Inflammatory macrophage treated with lipopolysaccharide for 1 hour (primary cell): ENCODE results near the gene RMDN2.
A peak's percentile ranks its signal among the peaks of the same experiment; 100 is the strongest.
"Not testable (repeated sequence)": the region's sequence is repeated elsewhere in the genome, so short reads cannot be mapped to it uniquely, and the experiment has no call there.

Experiments
- DNase-seq, 2 donors: peaks; one replicate each; pipeline ENCODE4 v3.0.0-alpha.2; 2020 to 2022

Gene RMDN2

DNA sequence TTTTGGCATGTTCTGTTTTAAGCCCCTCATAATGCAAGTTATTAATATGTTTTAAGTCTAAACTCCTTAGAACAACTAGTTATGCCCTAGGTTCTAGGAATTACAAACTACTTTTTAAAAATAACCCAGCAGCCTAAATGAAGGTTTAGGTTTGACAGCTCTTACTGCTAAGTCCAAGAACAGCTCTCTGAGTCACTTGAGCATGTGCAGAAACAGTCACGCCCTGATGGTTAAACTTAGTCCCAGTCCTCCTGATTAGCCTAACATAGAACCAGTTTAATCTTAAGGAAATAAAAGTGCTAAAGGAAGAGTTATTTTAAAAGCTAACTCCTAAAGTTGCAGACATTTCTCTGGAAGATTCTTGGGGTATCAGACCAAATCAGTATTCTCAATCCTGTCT, 72.5 kb downstream of the RMDN2 start:
- DNase-seq = no peak

DNA sequence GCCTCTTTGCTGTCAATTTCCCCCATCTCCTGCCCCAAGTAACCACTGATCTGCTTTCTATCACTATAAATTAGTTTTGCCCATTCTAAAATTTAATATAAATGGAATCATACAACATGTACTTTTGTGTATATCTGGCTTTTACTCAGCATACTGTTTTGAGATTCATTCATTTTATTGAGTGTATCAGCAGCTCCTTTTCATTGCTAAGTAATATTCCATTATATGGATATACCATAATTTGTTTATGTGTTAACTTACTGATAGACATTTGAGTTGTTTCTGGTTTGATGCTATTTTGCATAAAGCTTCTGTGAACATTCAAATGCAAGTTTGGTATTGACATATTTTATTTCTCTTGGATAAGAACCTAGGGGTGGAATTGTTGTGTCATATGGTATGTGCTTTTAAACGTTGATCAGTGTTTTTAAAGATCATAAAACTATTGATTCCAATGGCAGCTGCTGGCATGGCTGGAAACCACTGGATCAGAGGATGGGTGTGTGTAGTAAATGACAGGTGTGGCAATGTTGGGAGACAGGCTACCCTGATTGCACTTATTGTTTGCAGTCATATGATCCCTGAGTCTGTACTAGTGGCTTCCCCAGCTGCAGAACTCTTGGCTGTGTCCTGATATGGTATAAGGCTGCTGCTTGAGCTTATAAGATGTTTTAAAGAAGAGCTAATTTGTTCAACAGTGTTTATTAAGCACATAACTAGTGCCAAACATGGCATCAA, 75.6 kb downstream of the RMDN2 start:
- no peak for DNase-seq

DNA sequence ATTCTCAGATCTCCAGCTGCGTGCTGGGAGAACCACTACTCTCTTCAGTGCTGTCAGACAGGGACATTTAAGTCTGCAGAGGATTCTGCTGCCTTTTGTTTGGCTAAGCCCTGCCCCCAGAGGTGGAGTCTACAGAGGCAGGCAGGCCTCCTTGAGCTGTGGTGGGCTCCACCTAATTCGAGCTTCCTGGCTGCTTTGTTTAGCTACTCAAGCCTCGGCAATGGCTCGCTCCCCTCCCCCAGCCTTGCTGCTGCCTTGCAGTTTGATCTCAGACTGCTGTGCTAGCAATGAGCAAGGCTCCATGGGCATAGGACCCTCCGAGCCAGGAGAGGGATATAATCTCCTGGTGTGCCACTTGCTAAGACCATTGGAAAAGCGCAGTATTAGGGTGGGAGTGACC, 85.1 kb downstream of the RMDN2 start:
- not testable (repeated sequence) for DNase-seq

DNA sequence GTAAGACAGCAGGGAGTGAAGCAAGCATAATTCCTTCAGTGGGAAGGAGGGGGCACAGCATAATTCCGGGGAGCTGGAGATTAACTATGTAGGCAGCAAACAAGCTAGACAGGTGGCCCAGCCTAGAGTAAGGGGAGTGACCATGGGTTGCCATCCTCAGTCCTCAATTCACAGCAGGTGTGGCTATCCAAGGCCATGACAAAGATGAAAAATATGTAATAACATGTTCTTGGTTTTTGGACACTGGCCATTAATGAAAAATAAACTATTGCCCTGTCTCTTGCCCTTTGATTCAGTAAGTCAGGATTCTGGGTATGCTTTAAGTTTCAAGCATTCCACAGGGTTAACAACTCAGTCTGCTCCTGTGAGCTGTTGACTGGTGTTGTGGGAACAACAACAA, 85.9 kb downstream of the RMDN2 start:
- DNase-seq = no peak

DNA sequence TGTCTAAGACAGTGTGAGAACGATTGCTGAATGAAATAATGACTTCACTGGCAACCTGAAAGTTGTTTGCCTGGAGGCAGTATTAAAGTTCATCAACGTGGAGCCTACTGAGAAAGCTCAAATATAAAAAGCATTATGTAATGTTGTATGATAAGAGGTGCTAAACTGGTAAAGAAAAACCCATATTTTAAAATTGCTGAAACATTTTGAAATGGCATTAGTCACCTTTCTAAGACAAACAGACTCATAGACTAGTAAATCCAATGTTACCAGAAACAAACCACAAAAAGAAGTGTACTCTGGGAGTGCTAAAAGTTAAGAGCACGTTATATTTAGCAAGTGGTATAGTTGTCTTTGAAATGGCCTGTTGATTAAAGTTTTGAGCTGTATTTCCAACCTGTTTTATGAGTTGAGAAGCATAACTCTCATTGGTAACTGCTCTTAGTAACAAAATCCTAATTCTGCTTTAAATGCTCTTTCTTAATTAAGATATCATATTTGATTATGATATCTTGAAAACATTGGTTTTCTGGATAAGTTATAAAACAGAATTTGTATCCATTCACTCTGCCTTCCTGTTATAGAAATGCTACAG, 88.2 kb downstream of the RMDN2 start:
- DNase-seq = peak in 1 of 2 donors; percentile 9

DNA sequence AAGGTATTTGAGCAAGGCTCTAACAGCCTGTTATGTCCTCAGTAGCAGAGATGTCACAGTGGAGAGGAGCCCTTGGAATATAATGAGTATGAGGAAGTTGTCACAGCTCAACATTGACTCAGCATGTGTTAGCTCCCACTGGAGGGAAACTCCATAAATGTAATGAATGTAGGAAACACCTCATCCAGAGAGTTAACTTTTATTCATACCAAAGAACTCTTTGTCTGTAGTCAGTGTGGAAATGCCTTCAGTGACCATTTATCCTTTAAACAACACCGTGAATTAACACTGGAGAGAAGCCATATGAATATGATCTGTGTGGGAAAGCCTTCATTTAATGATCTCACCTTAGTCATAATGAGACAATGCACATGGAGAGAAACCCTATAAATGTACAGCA, 91.1 kb downstream of the RMDN2 start:
- DNase-seq = peak; percentile 74 to 89

DNA sequence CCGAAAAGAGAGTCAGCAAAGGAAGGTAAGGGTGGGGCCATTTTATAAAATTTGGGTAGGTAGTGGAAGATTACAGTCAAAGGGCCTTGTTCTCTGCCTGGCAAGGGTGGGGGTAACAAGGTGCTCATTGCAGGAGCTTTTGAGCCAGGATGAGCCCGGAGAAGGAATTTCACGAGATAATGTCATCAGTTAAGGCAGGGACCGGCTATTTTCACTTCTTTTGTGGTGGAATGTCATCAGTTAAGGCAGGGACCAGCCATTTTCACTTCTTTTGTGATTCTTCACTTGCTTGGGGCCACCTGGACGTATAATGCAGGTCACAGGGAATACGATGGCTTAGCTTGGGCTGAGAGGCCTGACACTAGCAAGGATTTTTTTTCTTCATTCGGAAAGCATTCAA, 92.7 kb downstream of the RMDN2 start:
- no peak for DNase-seq

DNA sequence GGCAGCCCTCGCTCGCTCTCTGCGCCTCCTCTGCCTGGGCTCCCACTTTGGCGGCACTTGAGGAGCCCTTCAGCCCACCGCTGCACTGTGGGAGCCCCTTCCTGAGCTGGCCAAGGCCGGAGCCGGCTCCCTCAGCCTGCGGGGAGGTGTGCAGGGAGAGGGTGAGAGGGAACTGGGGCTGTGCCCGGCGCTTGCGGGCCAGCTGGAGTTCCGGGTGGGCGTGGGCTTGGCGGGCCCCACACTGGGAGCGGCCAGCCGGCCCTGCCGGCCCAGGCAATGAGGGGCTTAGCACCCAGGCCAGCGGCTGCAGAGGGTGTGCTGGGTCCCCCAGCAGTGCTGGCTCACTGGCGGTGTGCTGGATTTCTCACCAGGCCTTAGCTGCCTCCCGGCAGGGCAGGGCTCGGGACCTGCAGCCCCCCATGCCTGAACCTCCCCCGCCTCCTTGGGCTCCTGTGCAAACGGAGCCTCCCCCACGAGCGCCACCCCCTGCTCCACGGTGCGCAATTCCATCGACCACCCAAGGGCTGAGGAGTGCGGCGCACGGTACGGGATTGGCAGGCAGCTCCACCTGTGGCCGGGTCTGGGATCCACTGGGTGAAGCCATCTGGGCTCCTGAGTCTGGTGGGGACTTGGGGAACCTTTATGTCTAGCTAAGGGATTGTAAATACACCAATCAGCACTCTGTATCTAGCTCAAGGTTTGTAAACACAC, 95.4 kb downstream of the RMDN2 start:
- DNase-seq = not testable (repeated sequence)

DNA sequence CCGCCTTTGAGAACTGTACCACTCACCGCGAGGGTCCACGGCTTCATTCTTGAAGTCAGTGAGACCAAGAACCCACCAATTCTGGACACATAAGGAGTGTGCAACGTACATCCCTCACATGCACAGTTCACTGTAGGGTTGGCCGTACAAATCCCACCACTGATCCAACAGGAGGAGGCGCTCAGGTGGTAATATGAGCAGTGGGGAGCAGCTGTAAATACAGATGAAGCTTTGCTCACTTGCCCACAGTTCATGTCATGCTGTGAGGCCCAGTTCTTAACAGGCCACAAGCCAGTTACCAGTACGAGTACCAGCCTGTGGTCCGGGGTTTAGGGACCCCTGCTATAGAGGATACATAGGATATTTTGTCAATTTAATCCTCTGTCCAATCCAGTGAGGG, 96.5 kb downstream of the RMDN2 start:
- no peak for DNase-seq

DNA sequence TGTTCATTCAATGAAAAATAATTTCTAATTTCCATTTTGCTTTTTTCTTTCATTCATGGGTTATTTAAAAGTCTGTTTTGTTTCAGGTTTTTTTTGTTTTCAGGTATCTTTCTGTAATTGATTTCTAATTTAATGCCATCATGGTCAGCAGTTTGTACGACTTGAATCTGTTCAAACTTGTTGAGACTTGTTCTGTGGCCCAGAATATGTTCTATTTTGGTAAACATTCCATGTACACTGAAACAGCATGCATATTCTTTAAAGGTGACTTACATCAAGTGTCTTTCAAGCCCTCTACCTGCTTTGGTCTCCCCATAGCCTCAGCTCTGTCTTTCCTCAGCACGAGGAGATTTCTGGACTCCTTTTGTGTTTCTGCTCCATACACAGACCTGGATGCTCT, 101.8 kb downstream of the RMDN2 start:
- no peak for DNase-seq

DNA sequence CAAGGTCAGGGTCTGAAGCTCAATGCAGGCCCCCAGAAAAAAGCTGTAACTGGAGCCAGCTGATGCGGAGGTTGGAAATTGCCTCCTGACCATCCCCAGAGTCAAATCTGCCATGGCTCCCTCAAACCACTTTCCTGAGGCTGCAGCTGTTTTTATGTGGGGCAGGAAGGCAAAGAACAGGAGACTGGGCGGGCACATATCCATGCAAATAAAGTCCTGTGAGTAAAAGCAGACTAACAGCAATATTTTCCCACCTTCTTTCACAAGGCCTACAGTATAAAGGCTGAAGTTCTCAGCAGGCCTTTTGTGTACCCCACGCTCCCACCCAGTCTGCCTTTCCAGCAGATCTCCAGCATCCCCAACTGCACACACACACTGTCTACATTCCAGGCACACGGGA, 103.7 kb downstream of the RMDN2 start:
- no peak for DNase-seq

DNA sequence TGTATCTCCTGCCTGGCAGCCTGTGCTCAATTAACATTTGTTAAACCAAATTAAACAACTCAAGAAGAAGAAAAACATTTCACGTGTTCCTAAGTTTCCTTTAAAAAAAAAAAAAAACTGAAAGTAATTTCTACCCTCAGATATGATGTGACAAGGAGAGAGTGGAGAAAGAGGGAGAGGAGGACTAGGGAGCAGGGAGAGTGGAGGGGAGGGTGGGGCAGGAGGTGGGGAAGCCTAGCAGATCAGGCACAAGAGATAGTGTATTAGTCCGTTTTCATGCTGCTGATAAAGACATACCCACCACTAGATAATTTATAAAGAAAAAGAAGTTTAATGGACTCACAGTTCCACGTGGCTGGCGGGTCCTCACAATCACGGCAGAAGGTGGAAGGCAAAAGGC, 104.4 kb downstream of the RMDN2 start:
- DNase-seq = no peak

DNA sequence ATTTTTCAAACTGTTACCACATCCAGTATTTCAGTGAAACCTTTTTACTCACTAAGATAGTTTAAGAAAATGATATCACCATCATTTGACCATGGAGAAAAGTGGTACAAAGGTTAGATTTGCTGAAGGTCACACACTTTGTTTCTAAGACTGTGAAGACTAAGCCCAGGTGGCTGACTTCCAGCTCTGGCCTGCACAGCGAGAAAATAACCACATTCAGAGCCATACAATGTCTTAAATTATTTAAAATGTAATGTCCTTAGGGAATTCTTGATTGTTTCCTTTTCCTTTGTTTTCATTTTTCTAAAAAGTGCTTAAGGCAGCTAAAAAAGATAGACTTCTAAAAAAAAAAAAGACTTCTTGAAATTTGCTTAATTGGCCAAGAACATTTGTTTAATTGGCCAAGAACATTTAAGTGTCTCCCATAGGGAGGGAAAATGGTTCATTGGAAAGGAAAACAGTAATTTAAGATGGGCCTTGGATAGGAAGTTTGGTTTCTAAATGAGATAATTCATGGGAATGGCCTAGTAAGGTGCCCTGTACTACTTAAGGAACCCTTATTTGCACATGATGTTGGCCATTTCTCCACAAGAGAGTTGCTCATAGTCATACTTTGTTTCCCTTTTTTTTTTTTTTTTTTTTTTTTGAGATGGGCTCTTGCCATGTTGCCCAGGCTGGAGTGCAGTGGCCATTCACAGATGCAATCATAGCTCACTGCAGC, 105.7 kb downstream of the RMDN2 start:
- peak; percentile 34 to 81 for DNase-seq

DNA sequence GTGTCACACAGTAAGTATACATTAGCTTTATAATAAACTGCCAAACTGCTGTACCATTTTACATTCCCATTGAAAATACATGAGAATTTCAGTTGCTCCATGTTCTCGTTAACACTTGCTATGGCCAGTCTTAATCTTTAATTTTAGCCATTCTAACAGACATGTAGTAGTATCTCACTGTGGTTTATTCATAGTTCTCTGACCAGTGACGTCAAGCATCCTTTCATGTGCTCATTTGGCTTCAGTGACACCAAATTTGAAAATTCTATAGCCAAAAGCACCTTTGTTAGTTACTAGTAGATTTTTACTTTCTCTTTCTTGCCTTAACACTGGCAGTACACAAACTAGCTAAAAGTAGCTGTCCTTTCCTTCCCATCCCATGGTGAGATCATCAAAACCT, 107.9 kb downstream of the RMDN2 start:
- DNase-seq = no peak

DNA sequence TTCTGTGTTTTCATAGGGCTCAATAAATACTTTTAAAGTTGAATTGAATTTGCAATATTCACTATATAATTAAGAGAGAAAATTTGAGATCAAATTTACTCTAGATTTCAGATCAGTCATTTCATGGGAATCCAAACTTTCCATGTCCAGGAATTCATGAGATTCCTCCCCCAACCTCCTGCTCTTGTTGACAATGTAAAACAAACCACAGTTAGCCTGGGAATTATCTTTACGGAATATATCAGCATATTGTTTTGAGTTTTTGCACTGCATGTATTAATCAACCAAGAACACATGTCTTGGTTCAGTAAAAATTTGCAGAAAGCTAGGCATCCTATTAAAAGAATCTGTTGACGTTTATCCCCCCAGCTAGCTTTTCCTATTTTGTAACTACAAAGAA, 108.6 kb downstream of the RMDN2 start:
- no peak for DNase-seq

DNA sequence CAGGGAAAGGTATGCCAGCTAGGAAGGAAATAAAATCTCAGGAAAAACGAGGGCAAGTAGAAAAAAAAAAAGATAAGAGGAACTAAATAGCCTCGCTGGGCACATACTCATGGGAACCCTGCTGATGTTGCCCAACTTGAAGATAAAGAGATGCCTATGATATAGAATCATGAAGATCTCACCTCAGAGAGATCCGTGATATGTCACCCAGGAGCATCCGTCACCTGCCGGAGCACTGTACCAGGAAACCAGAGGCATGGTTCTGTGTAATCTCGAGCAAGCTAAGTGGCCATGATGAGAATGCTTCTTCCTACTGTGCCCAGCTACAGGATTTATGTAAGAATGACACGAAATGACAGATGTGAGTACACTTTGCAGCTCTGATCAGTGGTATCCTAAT, 110.9 kb downstream of the RMDN2 start:
- DNase-seq = no peak

DNA sequence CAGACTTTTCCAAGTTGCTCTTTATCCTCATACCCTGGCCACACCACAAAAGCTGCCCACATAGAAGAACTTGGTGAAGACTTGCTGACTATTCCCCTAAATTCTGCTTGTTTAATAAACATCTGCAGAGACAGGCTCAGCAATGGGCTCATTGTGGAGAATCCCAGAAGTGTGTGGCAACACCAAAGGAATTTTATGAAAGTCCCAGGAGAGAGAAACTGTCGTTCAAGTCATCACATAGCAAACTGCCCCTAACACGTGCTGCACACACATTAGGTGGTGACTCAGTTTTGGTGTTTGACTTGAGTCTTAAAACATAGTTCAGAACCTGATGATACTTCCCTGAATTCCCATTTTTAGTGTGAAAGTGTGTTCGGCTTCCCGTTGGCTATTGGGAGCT, 112.2 kb downstream of the RMDN2 start:
- DNase-seq = peak; percentile 49 to 86

DNA sequence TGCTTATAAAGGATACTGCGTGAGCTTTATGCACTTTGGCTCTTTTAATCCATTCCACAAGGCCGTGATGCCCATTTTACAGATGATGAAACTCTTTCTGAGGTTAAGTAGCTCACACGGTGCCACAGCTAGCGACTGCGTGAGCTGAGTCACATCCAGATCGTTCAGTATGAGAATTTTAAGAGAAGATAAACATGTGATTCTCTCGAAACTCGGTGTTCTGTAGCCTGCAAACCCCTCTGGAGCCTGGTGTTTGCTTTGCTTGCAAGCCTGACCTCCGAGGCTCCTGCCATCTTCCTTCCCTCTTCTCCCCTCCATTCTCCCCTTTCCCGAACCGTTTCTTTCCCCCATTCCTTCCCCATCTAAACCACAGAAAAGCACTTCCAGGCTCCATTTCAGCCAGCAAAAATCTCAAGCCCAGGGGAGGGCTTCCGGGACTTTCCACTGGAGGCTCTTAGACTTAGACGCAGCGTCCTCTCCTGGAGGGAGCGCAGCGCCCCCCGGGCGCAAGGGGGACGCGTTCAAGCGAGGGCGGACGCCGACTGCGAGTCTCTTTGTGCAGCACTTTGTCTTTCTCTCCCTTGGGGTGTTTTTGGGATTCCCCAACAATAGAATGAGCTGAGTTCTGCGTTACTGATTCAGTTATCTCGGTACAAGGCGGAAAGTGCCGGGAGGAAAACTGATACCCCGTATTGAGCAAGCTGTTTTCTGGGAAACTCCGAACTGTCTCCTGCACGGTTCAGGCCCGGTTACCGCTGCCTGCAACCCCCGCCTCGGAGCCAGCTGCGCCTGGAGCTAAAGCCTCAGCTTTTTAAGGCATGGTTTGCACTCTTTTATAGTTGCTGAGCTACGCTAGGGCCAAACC, 112.9 kb downstream of the RMDN2 start:
- peak; percentile 87 to 96 for DNase-seq

DNA sequence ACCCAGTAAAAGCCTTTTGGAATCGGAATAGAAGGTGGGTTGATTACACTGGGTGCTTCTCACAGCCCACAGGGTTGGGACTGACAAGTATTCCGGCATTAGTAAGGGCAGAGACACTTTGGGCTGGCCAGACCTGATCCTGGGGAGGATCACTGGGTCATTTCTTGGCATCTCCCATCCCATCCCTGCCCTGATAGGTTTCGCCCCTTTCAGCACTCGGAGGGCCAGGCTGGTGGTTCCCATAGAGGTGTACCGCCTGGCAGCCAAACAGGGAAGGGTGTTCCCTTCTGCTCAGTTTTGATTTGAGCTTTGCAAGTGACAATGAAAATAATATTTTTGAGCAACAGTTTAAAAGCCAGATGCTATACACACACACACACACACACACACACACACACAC, 113.6 kb downstream of the RMDN2 start:
- DNase-seq = no peak

DNA sequence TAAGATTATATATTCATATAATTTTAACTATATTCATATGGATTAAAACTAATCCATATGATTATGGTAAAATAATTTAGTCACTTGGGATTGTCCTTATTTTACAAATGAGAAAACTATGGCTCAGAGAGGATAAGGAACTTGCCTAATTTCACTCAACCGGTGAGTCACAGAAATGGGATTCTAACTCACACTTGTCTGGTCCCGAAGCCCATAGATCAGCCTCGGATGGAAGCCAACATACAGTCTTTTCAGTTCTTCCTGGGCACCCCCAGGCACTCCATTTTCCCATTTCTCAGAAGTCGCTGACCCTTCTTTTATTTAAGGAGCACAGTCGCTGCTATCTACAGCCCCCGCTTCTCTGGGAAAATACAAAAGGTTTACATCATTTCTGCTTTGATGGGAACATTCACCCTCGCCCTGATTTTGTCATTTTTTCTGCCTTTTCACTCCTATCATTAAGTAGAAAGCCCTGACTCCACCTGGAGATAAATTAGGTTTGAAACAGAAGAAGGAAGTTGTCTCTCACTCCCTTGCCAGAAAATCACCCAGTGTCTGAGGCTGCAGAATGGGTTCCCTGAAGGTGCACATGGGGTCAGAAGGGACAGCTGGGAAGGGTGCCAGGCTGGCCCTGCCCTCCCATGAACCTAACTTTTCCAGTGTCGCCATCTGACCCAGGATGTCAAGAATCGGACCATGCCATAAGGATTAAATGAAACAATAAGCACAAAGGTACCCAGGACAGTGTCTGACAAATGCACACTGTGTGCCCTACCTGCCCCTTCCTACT, 114.2 kb downstream of the RMDN2 start:
- DNase-seq = peak; percentile 73 to 91

DNA sequence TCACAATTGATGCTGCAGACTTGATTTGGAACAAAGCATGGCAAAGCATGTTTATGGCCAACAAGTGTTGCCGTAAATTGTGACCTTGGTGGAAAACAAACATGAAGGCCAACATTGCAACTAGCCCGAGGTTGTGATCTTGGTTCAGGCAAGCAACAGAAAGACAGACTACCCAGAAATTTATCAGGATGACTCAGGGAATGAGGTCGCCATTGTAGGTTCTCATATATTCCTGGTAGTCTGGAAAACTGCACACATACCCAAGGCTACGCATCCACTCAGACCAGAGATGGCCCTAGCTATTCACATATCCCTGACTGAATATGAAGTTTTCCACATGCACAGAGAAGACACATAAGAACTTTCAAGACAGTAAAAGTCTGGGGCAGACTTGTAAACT, 120.7 kb downstream of the RMDN2 start:
- no peak for DNase-seq

DNA sequence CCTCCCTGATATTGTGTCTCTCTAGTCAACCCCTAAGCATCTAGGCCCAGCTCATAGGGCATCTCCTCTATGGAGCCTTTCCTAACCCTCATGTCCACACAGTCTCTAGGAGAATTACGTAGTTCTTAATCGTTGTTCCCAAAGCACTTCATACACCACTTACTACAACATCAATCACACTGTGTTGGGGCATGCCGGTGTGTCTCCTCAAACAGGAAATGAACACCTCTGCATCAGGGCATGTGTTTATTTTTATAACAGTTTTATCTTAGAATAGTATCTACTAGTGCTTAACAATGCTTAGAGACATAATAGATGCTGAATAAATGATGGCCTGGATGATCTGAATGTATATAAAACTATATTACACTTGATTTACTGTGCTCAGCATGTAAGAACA, 131.1 kb downstream of the RMDN2 start:
- DNase-seq = no peak
